ENCODE results near the gene LRRTM3.

The LRRTM3 gene

GRCh38 chr10:66940965-66941364, 15.1 kb downstream of the LRRTM3 start:
- no peak for DNase-seq

GRCh38 chr10:66941491-66941890, 15.7 kb downstream of the LRRTM3 start:
- no peak for DNase-seq

GRCh38 chr10:66942407-66942806, 16.6 kb downstream of the LRRTM3 start:
- no peak for DNase-seq

GRCh38 chr10:66943590-66943989, 17.8 kb downstream of the LRRTM3 start:
- DNase-seq = no peak

GRCh38 chr10:66951896-66952295, 26.1 kb downstream of the LRRTM3 start:
- DNase-seq = no peak

- no peak for DNase-seq
These were observed 32.6 kb downstream of the LRRTM3 start for GRCh38 chr10:66958466-66958865.

- no peak for DNase-seq
These were observed 39.1 kb downstream of the LRRTM3 start for GRCh38 chr10:66964946-66965345.

GRCh38 chr10:66980246-66980815, 54.5 kb downstream of the LRRTM3 start:
- no peak for DNase-seq

- DNase-seq = no peak
These were observed 55.7 kb downstream of the LRRTM3 start for GRCh38 chr10:66981361-66982052.

- no peak for DNase-seq
These were observed 56.2 kb downstream of the LRRTM3 start for GRCh38 chr10:66982053-66982420.

GRCh38 chr10:66982792-66983474, 57.1 kb downstream of the LRRTM3 start:
- no peak for DNase-seq

- no peak for DNase-seq
These were observed 57.6 kb downstream of the LRRTM3 start for GRCh38 chr10:66983475-66983818.

GRCh38 chr10:66990143-66990830, 64.5 kb downstream of the LRRTM3 start:
- DNase-seq = no peak

- DNase-seq = no peak
These were observed 71.2 kb downstream of the LRRTM3 start for GRCh38 chr10:66996996-66997395.

GRCh38 chr10:66999762-67000545, 74.1 kb downstream of the LRRTM3 start:
- no peak for DNase-seq

- DNase-seq = no peak
These were observed 78.9 kb downstream of the LRRTM3 start for GRCh38 chr10:67004690-67005089.

GRCh38 chr10:67005981-67006380, 80.1 kb downstream of the LRRTM3 start:
- no peak for DNase-seq

GRCh38 chr10:67011480-67011879, 85.6 kb downstream of the LRRTM3 start:
- DNase-seq = no peak

GRCh38 chr10:67011981-67012380, 86.1 kb downstream of the LRRTM3 start:
- DNase-seq = no peak

GRCh38 chr10:67015225-67015624, 89.4 kb downstream of the LRRTM3 start:
- no peak for DNase-seq

- no peak for DNase-seq
These were observed 91.4 kb downstream of the LRRTM3 start for GRCh38 chr10:67017218-67017617.

- DNase-seq = no peak
These were observed 96.3 kb downstream of the LRRTM3 start for GRCh38 chr10:67022099-67022498.

- DNase-seq = no peak
These were observed 108.0 kb downstream of the LRRTM3 start for GRCh38 chr10:67033878-67034277.

Data from SHP77 (cell line).